ENCODE measurements around the gene TOX3.

TOX3 gene

DNA sequence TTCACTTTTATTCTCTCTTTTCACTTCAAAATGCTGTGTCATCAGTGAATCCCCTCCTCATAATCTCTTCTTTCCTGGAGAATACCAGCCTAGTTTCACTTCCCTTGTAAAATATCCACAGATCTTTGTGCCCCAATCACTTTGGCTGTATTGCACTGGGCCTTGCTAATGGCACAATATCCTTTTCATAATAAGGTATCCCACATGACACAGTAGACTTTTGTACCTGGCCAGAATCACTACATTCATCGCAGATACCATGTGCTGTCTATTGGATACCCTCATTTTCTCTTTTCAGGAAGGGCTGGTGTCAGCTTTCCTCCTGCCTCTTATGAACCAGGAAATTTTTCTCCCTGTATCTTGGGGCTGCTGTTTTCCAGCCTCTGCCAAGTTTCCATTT is 25.7 kb upstream of the TOX3 start:
- no peak overlapping the region for H3K27ac ChIP-seq
- TF ChIP-seq, protein P1, sequence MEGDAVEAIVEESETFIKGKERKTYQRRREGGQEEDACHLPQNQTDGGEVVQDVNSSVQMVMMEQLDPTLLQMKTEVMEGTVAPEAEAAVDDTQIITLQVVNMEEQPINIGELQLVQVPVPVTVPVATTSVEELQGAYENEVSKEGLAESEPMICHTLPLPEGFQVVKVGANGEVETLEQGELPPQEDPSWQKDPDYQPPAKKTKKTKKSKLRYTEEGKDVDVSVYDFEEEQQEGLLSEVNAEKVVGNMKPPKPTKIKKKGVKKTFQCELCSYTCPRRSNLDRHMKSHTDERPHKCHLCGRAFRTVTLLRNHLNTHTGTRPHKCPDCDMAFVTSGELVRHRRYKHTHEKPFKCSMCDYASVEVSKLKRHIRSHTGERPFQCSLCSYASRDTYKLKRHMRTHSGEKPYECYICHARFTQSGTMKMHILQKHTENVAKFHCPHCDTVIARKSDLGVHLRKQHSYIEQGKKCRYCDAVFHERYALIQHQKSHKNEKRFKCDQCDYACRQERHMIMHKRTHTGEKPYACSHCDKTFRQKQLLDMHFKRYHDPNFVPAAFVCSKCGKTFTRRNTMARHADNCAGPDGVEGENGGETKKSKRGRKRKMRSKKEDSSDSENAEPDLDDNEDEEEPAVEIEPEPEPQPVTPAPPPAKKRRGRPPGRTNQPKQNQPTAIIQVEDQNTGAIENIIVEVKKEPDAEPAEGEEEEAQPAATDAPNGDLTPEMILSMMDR (conservative IDR thresholded peaks at IDR 0.05) = no peak
- no peak for TF ChIP-seq ZFX (IDR thresholded peaks at IDR 0.05)

GRCh38 chr16:52570495-52571091 is 23.6 kb upstream of the TOX3 start:
- TF ChIP-seq ZFX (IDR thresholded peaks at IDR 0.05) = no peak
- TF ChIP-seq, protein P1 (conservative IDR thresholded peaks at IDR 0.05) = no peak
- H3K27ac ChIP-seq = no peak overlapping the region

GRCh38 chr16:52569701-52570100 is 22.8 kb upstream of the TOX3 start:
- TF ChIP-seq, protein P1 (conservative IDR thresholded peaks at IDR 0.05) = no peak
- TF ChIP-seq ZFX (IDR thresholded peaks at IDR 0.05) = no peak
- H3K27ac ChIP-seq = no peak overlapping the region

DNA sequence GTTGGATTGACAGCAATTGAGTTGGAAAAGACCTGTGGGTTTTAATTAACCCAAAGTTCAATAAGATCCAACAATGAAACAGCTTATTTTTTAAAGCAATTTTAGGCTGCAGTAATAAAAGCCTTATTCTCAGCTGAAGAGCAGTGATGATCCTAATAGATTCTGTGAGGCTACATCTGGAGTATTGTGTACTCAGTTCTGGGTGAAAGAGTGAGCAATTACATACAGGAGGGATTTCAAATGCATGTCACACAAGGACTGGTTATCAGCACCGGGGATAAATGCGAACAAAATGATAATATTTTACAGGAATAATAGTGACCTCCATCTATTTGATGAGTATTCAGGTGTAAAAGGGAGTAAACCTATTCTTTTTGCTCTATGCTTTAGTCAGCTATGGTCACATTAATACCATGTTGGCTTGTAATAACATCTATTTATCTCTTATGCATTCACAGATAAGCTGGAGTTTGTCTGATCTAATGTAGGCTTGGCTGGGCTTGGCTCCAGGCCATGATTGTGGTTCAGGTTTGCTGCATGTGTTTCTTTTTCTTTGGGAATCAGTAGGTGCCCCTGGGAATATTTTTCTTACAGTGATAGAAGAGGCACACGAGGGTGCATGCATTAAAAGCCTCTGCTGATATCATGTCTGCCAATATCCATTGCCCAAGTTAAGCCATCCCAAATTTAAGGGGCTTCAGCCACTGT is 22.2 kb upstream of the TOX3 start:
- TF ChIP-seq, protein P1 (conservative IDR thresholded peaks at IDR 0.05) = no peak
- TF ChIP-seq ZFX (IDR thresholded peaks at IDR 0.05) = no peak
- no peak overlapping the region for H3K27ac ChIP-seq

DNA sequence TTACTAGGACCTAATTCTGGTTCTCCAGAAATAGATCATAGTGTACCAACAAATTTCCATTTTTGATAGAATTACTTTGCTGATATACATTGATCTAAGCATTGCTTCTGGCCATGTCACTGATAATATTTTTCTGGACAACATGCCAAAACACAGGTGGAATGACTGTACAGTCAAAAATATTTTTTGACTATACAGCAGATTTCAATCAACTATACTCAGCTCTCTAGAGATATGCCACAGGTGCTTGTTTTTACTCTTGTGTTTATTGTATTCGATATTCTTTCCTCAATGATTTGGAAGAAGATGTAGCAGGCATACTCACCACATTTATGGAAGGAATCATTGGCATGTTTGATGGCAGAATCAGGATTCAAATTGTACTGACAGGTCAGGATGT is 21.6 kb upstream of the TOX3 start:
- H3K27ac ChIP-seq = no peak overlapping the region

GRCh38 chr16:52567193-52567592 is 20.2 kb upstream of the TOX3 start:
- TF ChIP-seq ZFX (IDR thresholded peaks at IDR 0.05) = no peak
- TF ChIP-seq, protein P1 (conservative IDR thresholded peaks at IDR 0.05) = no peak
- 0 out of 2 replicates have a peak overlapping the region, but pooled peaks have one; percentile 5 for H3K27ac ChIP-seq

More for the DNA sequence above, 21.6 kb upstream of the TOX3 start:
- TF ChIP-seq, protein P1 (conservative IDR thresholded peaks at IDR 0.05) = no peak
- no peak for TF ChIP-seq ZFX (IDR thresholded peaks at IDR 0.05)

DNA sequence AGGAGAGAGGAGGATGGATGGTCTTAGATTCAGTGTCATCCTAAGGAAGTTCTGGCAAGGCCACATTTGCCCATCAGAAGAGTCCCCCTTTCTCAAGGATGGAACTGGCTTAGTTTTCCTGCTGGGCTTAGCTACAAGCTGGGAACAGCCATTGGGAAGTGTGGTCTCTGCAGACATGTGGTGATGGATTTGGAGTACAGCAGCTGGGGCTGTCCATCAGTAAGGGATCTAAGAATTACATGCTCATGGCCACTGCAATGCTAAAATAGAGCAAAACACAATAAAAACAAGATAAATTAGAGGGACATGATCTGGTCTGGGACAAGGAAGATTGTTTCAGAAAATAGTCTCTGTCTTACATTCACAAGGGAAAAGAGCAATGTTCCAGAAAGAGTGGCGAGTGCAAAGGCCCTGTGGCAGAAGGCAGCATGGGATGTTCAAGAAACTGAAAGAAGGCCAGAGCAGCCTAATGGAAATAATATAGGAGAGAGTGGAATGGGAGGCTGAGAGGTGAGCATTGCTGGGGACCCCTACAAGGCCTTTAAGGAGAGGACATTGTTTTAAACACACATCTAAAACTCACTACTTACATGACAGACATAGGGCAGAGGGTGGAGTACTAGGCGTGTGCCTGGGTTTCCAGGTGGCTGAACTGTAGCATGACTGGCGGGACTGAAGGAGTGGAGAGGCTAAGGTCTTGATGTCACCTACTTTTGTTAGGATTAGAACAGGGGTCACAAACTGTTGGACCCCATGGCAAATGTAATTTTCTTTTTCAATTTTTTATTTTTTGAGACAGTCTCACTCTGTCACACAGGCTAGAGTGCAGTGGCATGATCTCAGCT is 17.0 kb upstream of the TOX3 start:
- H3K27ac ChIP-seq = peak overlapping the region; percentile 77
- TF ChIP-seq ZFX (IDR thresholded peaks at IDR 0.05) = no peak
- TF ChIP-seq, protein P1 (conservative IDR thresholded peaks at IDR 0.05) = no peak

All from C4-2B (cell line).